ENCODE data around the gene OSBPL2.

The OSBPL2 gene

DNA sequence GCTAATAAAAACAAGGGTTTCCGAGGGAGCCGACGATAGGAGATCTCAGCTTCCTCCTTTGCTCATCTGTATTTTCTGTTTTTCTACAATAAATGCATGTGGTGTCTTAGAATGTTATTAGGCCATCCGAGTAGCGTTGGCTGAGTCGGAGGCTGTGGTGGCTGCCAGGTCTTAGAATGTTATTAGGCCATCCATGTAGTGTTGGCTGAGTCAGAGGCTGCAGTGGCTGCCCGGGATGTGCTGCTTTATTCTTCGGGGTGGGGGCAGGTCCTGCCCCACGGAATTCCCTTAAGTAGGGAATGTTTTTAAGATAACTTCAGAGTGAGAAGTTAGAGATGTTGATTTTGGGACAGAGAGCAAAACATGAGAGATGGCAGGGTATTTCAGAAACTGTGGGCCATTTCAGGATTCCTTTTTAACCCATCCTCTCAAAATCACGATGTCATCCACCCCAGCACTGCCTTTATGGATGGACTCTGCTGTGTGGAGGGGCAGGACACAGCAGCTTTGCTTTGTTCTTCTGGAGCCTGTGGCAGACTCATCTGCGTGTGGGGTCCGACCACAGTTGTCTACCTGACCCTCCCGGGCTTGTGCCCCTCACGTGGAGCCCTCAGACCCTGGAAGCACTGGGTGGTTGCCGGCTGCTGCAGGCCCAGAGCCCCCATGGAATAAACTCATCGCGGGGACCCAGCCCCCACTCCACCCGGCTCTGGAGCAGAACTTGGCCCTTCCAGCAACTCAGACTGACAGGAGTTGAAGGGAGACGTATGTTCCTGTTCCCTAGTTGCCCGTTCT lies 20.4 kb downstream of the OSBPL2 start:
- DNase-seq (ENCODE audit: low read depth), result peak; percentile 51

DNA sequence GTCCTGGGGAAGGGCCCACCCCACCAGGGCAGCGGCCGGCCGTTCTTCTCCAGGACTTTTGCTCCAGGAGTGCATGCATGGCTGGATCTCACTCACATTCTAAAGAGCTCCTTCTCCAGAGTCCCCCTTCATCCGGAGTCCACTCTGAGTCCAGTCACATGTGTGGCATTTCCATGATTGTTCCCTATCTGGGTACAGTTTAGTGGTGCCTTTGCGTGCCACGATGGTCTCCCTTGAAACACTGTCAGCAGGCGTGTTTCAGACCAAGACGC lies 20.9 kb downstream of the OSBPL2 start:
- DNase-seq (ENCODE audit: low read depth), result no peak

DNA sequence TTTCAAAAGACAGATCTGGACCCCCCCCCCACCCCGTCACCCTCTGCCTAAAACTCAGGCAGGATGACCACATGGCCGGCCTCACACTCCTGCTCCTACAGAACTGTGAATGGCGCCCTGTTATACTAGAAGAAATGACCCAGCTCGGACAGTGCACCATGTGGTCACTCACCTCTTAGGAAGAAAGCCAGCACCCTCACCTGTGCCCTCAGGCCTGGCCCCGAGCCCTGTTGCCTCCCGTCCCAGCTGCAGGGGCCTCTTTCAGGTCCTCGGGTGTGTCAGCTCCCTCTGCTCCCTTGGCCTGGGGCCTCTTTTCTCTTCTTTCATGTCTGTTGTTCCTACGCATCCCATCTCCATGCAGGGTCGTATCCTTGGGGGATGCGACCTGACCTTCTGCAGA lies 23.7 kb downstream of the OSBPL2 start:
- no peak for DNase-seq (ENCODE audit: low read depth)

DNA sequence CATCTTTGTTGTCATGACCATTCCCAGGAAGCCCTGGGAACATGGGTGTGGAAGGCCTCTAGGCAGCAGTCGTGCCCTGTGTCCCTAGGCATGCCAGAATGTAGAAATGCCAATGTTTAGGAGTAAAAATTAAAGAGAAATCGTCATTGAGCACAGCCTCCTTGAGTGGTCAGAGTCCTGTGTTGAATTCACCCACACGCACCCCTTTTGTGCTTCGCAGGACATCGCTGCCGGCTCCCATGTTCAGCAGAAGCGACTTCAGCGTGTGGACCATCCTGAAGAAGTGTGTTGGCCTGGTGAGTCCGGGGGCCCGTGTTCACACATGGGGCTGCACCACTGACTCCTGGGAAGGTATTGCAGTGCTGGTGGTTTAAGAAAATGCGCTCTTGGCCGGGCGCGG lies 25.1 kb downstream of the OSBPL2 start:
- DNase-seq (ENCODE audit: low read depth), result no peak

DNA sequence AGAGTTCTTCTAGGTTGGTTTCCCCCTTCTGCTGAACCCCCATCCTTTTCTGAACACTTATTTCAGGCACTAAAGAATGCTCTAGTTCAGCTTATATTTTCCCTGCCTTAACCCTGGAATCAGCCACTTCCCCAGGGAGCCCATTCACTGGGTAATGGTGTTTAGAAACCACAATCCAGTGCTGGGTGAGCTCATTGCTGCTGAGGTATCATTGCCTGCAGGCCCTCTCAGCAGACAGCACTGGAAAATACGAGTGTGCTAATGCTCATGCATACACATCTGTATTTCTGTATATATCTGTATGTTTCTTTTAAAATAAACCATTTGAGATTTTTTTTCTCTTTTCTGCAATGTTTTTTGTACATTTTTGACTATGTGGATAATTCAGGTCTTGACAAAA lies 27.0 kb downstream of the OSBPL2 start:
- no peak for DNase-seq (ENCODE audit: low read depth)

DNA sequence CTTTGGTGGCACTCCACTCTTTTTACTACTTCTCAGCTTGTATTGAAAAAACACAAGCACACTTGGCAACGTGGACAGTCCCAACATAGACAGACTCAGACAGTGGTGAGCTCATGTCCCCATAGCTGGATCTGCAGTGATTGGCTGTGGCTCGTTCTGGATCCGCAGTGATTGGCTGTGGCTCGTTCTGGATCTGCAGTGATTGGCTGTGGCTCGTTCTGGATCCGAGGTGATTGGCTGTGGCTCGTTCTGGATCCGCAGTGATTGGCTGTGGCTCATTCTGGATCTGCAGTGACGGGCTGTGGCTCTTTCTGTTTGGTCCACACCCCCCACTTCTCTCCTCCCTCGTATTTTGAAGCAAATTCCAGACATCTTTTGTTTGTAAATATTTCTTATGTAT lies 28.0 kb downstream of the OSBPL2 start:
- no peak for DNase-seq (ENCODE audit: low read depth)

DNA sequence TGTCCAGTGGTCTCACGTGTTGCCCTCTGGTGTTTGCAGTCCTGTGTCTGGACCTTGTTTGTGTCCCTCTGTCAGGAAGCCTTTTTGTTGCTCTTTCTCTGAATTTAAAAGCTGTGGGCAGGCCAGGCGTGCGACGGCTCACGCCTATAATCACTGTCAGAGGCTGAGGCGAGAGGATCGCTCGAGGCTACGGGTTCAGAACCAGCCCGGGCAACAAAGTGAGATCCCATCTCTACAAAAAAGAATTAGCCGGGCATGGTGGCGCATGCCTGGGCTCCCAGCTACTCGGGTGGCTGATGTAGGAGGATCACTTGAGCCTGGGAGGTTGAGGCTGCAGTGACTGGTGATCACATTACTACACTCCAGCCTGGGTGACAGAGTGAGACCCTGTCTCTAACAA lies 28.5 kb downstream of the OSBPL2 start:
- DNase-seq (ENCODE audit: low read depth), result no peak

DNA sequence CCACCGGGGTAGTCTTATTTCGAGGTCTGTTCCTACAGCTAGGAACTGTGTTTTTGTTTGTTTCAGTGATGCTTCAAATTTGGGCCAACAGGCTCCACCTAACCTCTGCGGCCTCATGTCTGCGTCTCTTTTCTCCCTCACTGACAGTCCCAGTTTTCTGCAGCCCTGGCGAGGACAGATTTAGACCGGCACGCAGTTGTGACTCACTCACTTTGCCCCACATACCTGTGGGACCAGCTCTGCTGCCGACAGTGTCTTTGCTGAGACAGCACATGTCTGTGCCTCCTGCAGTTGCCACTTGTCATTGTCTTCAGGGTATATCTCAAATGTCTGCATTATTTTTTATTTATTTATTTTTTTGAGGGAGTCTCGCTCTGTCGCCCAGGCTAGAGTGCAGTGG lies 29.2 kb downstream of the OSBPL2 start:
- no peak for DNase-seq (ENCODE audit: low read depth)

DNA sequence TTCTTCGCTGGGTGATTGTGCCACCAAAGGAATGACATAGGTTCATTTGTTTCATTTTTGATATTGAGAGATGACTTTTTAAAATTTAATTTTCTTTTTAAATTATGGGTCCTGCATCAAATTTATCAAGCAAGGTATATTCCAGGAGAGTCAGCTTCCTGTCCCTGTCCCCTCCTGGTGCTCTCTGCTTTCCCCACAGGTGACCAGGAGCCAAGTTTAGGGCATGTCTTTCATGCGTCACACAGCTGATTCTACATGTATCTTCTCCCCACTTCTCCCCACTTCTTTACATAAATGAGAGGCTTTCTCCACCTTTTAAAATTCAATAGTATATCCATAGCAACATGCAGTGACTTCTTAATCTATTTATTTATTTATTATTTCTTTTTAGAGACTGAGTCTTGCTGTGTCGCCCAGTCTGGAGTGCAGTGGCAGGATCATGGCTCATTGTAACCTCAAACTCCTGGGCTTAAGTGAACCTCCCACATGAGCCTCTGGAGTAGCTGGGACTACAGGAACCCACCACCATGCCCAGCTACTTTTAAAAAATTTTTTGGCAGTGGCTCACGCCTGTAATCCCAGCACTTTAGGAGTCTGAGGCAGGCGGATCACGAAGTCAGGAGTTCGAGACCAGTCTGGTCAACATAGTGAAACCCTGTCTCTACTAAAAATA lies 30.0 kb downstream of the OSBPL2 start:
- no peak for DNase-seq (ENCODE audit: low read depth)

DNA sequence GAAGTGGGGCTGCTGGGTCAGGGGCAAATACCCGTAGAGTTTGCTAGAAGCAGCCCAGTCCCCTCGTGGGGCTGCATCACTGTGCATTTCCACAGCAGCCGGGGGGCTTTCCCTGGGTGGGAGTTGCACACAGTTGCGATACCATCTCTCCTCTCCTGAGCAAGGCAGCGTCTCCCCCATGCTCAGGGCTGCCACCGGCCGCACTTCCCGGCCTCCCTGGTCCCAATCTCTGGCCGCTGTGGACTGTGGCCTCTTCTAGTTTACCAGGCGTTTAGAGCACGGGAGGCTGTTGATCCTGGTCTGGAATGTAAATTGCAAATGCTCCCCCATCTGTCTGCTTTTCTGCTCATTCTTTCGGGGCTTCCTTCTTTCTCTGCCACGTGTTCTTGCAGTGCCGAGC lies 31.1 kb downstream of the OSBPL2 start:
- no peak for DNase-seq (ENCODE audit: low read depth)

DNA sequence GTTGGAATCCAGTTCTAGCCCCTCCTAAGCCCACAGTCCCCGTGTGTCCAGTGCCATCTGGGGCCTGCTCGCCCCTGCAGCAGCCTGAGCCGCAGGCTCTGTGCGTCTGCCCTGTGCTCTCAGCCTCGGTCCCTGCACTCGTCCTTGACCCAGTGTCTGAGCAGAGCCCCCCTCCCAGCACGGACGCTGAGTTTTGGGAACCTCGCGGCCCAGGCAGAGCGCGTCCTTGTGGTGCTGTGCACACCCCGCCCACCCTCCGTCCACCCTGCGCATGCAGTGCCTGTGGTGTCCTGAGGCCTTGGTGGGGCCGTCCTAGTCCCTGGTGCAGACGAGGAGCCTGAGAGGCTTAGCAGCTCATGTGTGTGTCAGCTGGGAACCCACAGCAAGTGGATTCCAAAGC lies 31.6 kb downstream of the OSBPL2 start:
- no peak for DNase-seq (ENCODE audit: low read depth)

DNA sequence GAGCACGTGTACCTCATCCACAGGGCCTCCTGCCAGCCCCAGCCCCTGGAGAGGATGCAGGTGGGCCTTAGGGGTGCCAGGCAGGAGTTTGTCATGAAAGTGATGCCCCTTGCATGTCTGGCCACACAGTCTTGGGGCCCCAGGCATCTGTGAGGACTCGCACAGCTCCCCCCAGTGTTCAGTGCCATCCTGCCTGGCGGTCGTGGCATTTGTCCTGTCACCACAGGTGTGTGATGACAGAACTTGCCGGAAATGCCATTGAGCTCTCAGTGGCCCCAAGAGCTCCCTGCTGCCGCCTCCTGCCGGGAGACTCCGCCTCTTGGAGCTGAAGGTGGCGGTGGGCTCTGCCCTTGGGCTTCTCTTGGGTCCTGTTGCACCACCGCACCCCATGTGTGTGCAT lies 33.9 kb downstream of the OSBPL2 start:
- no peak for DNase-seq (ENCODE audit: low read depth)

DNA sequence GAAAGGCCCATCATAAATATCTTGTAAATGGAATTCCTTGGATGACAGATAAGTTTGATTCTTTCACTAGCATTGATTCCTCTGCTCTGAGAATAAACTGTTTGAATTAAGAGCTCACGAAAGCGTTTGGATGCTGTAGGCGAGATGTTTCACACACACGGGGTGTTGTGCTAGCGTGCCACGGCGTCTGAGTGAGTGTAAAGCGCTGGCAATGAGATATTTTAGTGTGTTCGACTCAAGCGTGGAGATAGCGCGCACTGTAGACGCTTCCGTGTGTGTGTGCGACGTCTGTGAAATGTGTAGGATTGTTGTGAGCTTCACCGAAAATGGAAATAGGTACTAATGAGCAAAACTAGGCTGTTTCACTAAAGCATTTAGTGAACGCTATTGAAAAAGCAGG lies 35.1 kb downstream of the OSBPL2 start:
- DNase-seq (ENCODE audit: low read depth), result no peak

DNA sequence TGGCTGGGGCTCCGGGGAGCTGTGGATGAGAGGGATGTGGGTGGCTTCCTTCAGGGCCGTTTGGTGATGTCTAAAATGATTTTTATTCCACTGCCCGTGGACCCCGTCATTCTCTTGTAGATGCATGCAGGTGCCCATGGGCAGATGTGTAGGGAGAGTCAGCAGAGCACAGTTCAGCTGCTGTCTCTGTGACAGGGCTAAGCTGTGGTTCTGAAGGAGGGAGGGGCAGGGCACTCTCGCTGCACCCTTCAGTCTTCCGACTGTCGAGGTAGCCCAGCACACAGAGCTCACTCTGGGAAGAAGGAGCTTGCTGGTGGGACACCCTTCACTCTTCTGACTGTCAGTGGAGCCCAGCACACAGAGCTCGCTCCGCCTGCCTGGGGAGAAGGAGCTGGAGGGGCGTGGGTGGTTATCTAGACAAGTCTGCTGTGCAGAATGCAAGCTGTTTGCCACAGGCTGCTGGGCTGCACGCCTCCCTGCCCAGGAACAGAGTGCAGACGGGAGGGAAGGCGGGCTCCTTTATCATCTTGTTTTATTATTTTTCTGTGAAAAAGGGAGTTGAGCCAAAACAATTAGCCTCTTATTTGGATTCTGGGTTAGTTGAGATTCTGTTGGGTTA lies 36.1 kb downstream of the OSBPL2 start:
- DNase-seq (ENCODE audit: low read depth), result no peak

DNA sequence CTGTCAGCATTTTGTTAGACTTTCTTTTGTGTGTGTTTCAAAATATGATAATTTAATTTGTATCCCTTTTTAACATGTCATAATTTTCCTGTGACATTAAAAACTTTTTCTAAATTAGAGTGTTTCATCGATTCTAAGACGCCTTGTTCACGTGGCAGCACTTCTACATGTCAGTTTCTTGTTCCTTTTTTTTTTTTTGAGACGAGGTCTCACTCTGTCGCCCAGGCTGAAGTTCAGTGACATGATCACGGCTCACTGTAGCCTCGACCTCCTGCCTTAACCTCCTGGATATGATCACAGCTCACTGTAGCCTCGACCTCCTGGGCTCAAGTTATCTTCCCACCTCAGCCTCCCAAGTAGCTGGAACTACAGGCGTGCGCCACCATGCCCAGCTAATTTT lies 36.9 kb downstream of the OSBPL2 start:
- DNase-seq (ENCODE audit: low read depth), result no peak

DNA sequence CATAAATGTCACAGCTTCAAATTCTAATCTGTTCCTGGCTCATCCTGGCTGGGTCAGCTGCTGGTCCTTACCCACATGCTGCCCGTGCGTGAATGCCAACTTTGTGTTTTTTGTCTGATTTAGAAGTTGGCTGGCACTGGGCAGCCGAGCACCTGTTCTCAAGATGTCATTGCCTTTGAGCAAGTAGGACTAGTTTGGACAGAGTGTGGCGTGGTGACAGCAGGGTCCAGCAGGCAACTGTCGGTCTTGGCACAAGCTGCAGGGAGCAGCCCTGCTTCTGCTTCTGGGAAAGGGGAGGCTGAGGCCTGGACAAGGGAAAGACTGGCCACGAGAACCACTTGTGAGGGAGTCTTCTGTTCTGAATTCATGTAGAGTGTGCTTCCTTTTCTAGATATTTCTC lies 38.1 kb downstream of the OSBPL2 start:
- no peak for DNase-seq (ENCODE audit: low read depth)

DNA sequence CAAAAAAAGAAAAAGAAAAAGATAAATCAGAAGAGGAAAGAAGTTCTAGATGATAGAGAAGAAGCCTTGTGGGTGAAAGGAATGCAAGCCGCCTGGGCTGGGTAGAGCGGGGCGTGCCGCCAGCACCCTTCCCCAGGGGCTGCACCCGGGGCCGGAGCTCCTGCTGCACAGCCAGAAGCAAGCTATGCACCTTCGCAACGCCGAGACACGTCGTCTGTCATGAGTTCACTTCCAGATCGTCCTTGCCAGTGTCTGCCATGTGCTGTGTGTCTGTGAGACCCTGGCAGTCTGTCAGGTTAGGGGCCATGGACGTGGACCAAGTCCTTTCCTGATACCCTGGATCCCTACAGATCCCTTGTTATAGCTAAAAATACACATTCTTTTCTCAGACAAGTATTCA lies 38.9 kb downstream of the OSBPL2 start:
- DNase-seq (ENCODE audit: low read depth), result no peak

DNA sequence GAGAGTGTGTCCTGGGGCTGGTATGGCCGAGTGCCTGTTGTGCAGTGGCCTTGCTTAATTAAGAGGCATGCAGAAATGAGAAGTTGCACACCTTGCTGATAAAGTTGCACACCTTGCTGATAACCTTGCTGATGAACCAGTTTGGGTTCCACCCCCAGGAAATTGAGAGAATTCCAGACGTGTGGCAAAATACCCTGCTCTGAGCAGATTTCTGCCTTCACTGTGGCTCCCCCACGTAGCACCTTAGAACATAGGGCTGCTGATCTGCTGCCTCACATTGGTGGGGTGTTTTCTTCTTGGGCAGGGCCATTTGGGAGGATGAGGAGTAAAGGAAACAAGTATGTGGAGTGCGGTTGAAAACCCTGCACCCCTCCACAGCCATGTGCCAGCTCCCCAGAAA lies 42.0 kb downstream of the OSBPL2 start:
- DNase-seq (ENCODE audit: low read depth), result no peak

DNA sequence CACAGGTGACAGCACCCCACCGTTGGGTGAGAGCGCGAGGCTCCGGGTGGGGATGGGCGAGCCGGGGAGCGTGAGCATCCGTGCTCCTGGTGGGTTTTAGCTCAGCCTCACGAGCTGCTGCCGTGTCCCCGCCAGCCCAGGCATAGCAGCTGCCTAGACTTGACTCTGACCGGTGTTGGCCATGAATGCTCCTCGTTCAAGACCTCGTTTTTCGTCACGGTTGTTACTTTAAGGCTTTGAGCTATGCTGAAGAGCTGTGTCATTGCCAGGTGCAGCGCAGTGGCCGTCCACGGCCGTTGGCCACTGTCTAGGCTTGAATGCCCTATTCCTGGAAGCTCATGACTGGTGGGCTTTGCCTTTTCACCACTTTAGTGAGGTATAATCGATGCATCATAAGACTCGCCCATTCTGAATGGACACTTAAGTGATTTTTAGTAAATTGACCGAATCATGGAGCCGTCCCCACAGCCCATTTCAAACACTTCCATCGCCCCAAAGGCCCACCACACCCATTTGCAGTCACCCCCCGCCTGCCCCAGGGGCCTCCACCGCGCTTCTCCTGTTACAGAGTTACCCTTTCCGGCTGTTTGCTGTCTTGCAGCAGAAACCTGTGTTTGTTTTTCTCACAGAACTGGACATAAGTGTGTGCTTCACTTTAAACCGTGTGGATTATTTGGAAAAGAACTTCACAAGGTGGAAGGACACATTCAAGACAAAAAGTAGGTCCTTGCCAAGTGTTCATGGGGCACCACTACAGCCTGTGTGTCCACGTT lies 43.0 kb downstream of the OSBPL2 start:
- DNase-seq (ENCODE audit: low read depth), result no peak

DNA sequence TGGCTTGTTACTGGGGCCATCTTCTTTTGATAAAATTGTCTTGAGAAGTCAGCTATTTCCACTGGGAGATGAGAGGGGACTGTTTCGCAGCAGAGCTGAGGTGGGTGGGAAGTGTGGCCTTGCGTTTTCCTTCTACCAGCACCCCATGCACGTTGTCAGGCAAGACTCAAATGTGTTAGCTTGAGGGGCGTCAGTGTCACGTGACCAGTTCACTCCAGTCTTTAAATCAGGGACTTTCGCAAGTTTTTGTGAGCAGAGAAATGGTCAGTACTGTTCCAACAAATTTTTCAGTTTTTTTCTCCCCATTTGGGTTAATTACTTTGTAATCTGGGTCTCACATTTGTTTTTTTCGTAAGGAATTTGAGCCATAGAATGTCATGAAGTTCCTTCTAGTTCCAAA lies 43.8 kb downstream of the OSBPL2 start:
- DNase-seq (ENCODE audit: low read depth), result no peak

DNA sequence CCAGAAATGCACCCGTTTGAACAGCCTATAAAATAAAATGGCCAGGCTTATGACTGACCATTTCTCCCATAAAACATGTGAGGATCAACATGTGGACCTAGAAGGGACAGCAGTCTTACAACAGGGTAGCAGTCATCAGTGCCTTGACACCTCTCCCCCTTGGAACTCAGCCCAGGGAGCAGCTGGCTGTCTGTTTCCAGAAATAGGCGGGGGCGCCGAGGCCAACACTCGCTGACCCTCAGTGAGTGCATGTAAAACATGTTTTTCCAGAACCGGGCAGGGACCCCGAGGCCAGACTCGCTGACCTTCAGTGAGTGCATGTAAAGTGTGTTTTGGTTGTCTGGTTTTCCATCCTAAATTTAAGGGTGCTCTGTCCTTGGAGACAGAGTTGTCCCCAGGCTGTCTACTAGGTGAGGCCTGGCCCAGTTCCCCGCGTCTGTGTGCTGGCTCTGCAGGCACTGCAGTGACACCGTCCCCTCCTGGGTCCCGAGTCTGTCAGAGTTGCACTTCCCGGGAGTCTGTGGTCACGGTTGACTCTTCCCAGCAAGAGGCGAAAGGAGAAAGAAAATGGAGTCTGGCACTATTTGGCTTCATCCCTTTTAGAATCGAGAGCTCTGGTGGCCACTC lies 44.7 kb downstream of the OSBPL2 start:
- no peak for DNase-seq (ENCODE audit: low read depth)

DNA sequence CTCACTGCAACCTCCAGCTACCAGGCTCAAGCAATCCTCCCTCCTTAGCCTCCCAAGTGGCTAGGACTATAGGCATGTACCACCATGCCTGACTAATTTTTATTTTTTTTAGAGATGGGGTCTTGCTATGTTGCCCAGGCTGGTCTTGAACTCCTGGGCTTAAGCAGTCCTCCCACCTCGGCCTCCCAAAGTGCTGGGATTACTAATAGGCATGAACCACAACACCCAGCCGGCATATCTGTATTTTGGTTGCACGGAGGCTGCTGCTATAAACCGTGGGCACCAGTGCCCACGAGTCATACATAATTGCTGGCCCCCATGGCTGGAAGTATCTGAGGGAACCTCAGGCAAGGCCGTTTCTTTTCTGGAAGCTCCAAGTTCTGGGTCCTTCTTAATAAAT lies 46.1 kb downstream of the OSBPL2 start:
- DNase-seq (ENCODE audit: low read depth), result no peak

DNA sequence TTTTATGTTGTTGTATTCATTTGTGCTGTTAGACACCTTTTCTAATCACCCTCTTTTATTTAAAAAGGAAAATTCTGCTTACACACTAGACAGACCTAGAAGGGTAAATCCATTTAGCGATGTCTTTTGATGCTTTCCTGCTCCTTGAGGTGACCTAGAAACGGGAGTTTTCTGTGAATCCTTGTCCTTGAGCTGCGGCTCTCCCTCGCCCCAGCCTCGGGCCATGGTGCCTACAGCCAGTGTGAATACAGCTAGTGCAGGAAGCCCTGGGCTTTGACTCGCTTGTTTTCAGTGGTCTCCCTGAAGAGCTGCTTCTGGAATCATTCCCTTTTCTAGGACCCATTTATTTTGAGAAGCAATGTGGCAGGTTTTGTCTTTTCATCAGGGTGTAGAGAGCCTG lies 46.8 kb downstream of the OSBPL2 start:
- no peak for DNase-seq (ENCODE audit: low read depth)
